ENCODE measurements around the gene AZI2. TPM values are rescaled to one million over a fixed set of nuclear protein-coding genes. Genes with fewer than 3 reads are reported as not detected.

AZI2 gene
- total and polyA plus RNA-seq, 9 of the 15 experiments (the other 6 are each of a cell fraction or from before 2014, with no cell fraction given) = 28.5 to 96.3 (median 70.2) TPM

DNA sequence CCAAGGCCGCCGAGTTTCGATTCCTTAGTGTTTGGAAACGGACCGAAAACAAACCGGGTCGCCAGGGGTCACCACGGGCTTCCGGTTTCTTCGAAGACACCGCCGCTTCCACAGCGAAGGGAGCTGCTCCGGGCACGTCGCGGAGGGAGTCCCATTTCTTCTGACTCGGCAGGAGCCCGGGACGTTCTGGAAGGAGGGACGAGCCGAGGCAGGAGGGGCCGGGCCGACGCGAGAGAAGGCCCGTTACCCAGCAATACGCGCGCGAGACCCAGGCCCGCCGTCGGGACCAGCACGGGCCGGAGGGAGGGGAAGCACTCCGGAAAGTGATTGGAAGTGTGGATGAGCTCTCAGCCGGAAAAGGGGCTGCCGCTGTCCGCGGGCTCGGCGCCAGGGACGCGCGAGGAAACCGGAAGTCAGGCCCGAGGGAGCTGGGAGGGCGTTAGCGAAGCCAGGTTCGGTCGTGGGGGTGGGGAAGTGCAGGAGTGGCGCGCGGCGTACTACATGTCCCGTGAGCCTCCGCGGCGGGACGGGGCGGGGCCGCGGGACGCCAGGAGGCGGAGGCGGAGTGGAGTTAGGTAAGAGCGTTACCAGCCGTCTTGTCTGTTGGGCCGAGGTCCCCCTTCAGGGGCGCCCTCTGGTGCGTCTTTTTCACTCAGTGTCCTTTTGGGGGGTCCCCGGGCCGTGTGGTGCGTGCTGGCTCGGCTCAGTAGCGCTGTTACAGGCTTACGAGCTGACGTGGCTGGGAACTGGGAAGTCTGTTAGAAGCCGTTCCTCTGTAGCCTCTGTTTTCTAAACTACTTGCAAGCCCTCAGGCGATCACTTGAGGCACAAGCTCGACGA, at the start of gene AZI2, which contains the start of gene ZCWPW2 (continued):
- TF ChIP-seq, protein P1, sequence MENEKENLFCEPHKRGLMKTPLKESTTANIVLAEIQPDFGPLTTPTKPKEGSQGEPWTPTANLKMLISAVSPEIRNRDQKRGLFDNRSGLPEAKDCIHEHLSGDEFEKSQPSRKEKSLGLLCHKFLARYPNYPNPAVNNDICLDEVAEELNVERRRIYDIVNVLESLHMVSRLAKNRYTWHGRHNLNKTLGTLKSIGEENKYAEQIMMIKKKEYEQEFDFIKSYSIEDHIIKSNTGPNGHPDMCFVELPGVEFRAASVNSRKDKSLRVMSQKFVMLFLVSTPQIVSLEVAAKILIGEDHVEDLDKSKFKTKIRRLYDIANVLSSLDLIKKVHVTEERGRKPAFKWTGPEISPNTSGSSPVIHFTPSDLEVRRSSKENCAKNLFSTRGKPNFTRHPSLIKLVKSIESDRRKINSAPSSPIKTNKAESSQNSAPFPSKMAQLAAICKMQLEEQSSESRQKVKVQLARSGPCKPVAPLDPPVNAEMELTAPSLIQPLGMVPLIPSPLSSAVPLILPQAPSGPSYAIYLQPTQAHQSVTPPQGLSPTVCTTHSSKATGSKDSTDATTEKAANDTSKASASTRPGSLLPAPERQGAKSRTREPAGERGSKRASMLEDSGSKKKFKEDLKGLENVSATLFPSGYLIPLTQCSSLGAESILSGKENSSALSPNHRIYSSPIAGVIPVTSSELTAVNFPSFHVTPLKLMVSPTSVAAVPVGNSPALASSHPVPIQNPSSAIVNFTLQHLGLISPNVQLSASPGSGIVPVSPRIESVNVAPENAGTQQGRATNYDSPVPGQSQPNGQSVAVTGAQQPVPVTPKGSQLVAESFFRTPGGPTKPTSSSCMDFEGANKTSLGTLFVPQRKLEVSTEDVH (IDR thresholded peaks at IDR 0.05; ENCODE audit: low read depth, partially characterized antibody) = peak; percentile 68
- TF ChIP-seq FOXP1 (CRISPR knock-in tag; IDR thresholded peaks at IDR 0.05) = peak; percentile 88; the same call in 1 of the 2 replicates
- TF ChIP-seq HDAC6 (IDR thresholded peaks at IDR 0.05; ENCODE audit: low read depth, low read length) = no peak
- peak; percentile 81 to 95 for TF ChIP-seq MAZ (CRISPR knock-in tag; conservative IDR thresholded peaks at IDR 0.05 in 1 of 2, IDR thresholded peaks at IDR 0.05 in 1 of 2)
- TF ChIP-seq MTA3 (IDR thresholded peaks at IDR 0.05; ENCODE audit: borderline replicate concordance) = 0 out of 2 replicates have a peak, but pooled peaks have one; percentile 69
- TF ChIP-seq SRSF3 (IDR thresholded peaks at IDR 0.05; ENCODE audit: insufficient read depth, low read length) = peak; percentile 51; the same call in 1 of the 2 replicates
- TF ChIP-seq NFXL1 (CRISPR knock-in tag; IDR thresholded peaks at IDR 0.05) = no peak
- TF ChIP-seq TRIM24 (IDR thresholded peaks at IDR 0.05) = peak in 1 of 2 experiments; percentile 69; a peak in 1 of 4 replicates
- TF ChIP-seq ZNF707 (CRISPR knock-in tag; conservative IDR thresholded peaks at IDR 0.05) = no peak
- no peak for TF ChIP-seq MCM5 (IDR thresholded peaks at IDR 0.05; ENCODE audit: low read depth)
- TF ChIP-seq, protein P2, sequence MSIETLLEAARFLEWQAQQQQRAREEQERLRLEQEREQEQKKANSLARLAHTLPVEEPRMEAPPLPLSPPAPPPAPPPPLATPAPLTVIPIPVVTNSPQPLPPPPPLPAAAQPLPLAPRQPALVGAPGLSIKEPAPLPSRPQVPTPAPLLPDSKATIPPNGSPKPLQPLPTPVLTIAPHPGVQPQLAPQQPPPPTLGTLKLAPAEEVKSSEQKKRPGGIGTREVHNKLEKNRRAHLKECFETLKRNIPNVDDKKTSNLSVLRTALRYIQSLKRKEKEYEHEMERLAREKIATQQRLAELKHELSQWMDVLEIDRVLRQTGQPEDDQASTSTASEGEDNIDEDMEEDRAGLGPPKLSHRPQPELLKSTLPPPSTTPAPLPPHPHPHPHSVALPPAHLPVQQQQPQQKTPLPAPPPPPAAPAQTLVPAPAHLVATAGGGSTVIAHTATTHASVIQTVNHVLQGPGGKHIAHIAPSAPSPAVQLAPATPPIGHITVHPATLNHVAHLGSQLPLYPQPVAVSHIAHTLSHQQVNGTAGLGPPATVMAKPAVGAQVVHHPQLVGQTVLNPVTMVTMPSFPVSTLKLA (conservative IDR thresholded peaks at IDR 0.05) = peak; percentile 74 to 83
- TF ChIP-seq MYC (IDR thresholded peaks at IDR 0.05; ENCODE audit: low read depth, low read length) = no peak; the same call in 1 of the 2 replicates
- TF ChIP-seq MYC (CRISPR knock-in tag; IDR thresholded peaks at IDR 0.05; ENCODE audit: borderline replicate concordance, low read depth) = peak; percentile 45; the same call in 1 of the 2 replicates
- no peak for TF ChIP-seq ZNF274 (IDR thresholded peaks at IDR 0.05; ENCODE audit: borderline replicate concordance, low read depth, low read length)
- no peak for TF ChIP-seq ZNF212 (CRISPR knock-in tag; IDR thresholded peaks at IDR 0.05)
- TF ChIP-seq BACH1 (tag; IDR thresholded peaks at IDR 0.05) = no peak
- TF ChIP-seq, protein P3, sequence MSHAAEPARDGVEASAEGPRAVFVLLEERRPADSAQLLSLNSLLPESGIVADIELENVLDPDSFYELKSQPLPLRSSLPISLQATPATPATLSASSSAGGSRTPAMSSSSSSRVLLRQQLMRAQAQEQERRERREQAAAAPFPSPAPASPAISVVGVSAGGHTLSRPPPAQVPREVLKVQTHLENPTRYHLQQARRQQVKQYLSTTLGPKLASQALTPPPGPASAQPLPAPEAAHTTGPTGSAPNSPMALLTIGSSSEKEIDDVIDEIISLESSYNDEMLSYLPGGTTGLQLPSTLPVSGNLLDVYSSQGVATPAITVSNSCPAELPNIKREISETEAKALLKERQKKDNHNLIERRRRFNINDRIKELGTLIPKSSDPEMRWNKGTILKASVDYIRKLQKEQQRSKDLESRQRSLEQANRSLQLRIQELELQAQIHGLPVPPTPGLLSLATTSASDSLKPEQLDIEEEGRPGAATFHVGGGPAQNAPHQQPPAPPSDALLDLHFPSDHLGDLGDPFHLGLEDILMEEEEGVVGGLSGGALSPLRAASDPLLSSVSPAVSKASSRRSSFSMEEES (CRISPR knock-in tag; IDR thresholded peaks at IDR 0.05) = no peak
- peak; percentile 51 for TF ChIP-seq POLR2AphosphoS5 (IDR thresholded peaks at IDR 0.05; ENCODE audit: control insufficient read depth, insufficient read depth, low read depth, low read length)
- TF ChIP-seq COPS2 (conservative IDR thresholded peaks at IDR 0.05) = no peak
- TF ChIP-seq L3MBTL2 (IDR thresholded peaks at IDR 0.05) = peak; percentile 87
- TF ChIP-seq ETV6 (IDR thresholded peaks at IDR 0.05; ENCODE audit: borderline replicate concordance in 1 of 2, low read depth in 2 of 2, low read length in 1 of 2) = peak in 1 of 2 experiments; percentile 77; a peak in 2 of 4 replicates
- no peak for TF ChIP-seq ETV6 (CRISPR knock-in tag; IDR thresholded peaks at IDR 0.05; ENCODE audit: borderline replicate concordance)

All from K562 (cell line).